Mesothelial cell of epicardium (in vitro differentiated cells): ENCODE data around the gene SKIDA1. TPM values are rescaled to one million over a fixed set of nuclear protein-coding genes. Genes with fewer than 3 reads are reported as not detected.

Experiments
- DNase-seq, 2 experiments: peaks; one replicate each; pipeline ENCODE4 v3.0.0; 2021; ENCODE audit warnings: low spot score in 2 of 2; ENCODE audit not compliant: unreplicated experiment in 2 of 2
- H3K27ac Mint-ChIP-seq: 2 replicates; pipeline ENCODE4 v1.8.0; 2021; ENCODE audit warnings: mixed read lengths
- H3K27me3 Mint-ChIP-seq: 2 replicates; pipeline ENCODE4 v1.8.0; 2021; ENCODE audit warnings: low read depth, mixed read lengths
- H3K36me3 Mint-ChIP-seq: 2 replicates; pipeline ENCODE4 v1.8.0; 2021; ENCODE audit warnings: mixed read lengths
- H3K4me1 Mint-ChIP-seq: 2 replicates; pipeline ENCODE4 v1.8.0; 2021; ENCODE audit warnings: mixed read lengths
- H3K4me3 Mint-ChIP-seq: 2 replicates; pipeline ENCODE4 v1.8.0; 2021; ENCODE audit warnings: mild to moderate bottlenecking, moderate library complexity, mixed read lengths
- H3K9me3 Mint-ChIP-seq: 2 replicates; pipeline ENCODE4 v1.8.0; 2021; ENCODE audit warnings: mixed read lengths
- total RNA-seq: library from RNA; stranded (reverse); gene quantifications from 3 replicates; pipeline ENCODE4 v1.2.1, GENCODE V29; 2021
- TF ChIP-seq, protein P1 (sequence below): fragments of 200-600 bp; sonication (generic); IDR thresholded peaks from one replicate; pipeline ENCODE4 v1.5.0; 2021; ENCODE audit warnings: antibody characterized with exemption; ENCODE audit not compliant: unreplicated experiment

Gene SKIDA1
- total RNA-seq, 1 donor from 2014 or later: 9.7 TPM

DNA sequence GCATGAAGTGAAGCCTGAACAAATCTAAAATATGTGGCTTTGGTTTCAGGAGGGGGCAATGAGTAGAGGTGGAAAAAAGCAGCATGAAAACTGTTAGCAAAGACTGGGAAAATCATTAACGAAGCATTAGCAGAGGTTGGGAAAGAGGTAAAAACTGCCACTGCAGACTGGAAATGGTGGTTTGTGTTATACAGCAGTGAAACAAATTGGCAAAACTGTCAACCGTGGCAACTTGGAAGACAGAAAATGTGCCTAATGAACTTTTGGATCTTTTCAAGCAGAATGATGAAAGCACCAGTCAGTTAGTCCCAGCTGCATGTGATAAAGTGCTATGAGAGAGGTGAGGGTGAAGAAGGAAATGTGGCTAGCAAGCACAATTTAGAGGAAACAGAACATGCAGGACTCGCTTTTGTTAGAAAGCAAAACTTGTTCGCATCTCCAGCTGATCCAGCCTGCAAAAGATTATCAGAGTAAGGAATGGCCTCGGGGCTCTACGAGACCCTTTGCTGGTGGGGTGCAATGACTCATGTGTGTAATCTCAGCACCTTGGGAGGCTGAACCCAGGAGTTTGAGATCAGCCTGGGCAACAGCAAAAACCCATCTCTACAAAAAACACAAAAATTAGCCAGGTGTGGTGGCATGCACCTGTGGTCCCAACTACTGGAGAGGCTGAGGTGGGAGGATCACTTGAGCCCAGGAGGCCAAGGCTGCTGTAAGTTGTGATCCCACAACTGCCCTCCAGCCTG, 45.7 kb downstream of the SKIDA1 start:
- Mint-ChIP-seq H3K9me3 (no peaks in the 10 kb centered on the region), H3K4me3 (no peak overlapping the region), H3K4me1 (peaks cover 5% of the 10 kb centered on the region), H3K36me3 (no peaks in the 10 kb centered on the region), H3K27me3 (no peaks in the 10 kb centered on the region), H3K27ac (no peak overlapping the region)
- TF ChIP-seq, protein P1, sequence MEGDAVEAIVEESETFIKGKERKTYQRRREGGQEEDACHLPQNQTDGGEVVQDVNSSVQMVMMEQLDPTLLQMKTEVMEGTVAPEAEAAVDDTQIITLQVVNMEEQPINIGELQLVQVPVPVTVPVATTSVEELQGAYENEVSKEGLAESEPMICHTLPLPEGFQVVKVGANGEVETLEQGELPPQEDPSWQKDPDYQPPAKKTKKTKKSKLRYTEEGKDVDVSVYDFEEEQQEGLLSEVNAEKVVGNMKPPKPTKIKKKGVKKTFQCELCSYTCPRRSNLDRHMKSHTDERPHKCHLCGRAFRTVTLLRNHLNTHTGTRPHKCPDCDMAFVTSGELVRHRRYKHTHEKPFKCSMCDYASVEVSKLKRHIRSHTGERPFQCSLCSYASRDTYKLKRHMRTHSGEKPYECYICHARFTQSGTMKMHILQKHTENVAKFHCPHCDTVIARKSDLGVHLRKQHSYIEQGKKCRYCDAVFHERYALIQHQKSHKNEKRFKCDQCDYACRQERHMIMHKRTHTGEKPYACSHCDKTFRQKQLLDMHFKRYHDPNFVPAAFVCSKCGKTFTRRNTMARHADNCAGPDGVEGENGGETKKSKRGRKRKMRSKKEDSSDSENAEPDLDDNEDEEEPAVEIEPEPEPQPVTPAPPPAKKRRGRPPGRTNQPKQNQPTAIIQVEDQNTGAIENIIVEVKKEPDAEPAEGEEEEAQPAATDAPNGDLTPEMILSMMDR: no peak
- no peak for DNase-seq

DNA sequence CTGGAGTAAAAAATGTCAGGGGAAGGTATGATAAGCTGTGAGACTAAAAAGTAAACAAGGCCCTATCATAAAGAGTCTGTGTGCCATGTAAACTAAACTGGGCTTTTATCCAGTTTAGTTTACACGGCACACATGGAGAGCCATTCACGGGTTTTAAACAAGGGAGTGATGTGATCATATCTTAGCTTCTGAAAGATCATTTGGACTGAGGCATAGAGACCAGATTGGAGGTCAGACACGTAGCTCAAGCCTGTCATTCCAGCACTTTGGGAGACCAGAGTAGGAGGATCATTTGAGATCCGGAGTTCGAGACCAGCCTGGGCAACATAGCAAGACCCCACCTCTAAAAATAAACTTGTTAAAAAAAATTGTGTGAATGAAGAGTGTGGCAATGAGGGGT, 50.1 kb downstream of the SKIDA1 start:
- no peaks in the 10 kb centered on the region for H3K27me3 Mint-ChIP-seq
- no peak for DNase-seq
- TF ChIP-seq, protein P1: no peak
- peaks cover 5% of the 10 kb centered on the region for H3K4me1 Mint-ChIP-seq
- no peak overlapping the region for H3K27ac Mint-ChIP-seq
- no peak overlapping the region for H3K4me3 Mint-ChIP-seq
- no peaks in the 10 kb centered on the region for H3K9me3 Mint-ChIP-seq
- H3K36me3 Mint-ChIP-seq: no peaks in the 10 kb centered on the region

DNA sequence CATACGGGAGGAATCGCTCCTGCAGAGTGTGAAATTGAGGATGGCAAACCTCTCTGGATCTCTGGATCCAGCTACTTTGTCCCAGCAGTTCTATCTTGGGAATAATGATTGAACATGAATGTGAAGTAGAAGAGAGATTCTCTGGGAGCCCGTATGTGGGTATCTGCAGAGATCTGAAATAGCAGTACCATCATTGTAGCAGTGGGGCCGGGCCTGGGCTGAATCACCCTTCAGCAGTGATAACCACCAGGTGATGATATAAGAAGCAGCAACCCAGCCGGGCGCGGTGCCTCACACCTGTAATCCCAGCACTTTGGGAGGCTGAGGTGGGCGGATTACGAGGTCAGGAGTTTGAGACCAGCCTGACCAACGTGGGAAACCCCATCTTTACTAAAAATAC, 51.9 kb downstream of the SKIDA1 start:
- H3K9me3 Mint-ChIP-seq: no peaks in the 10 kb centered on the region
- H3K36me3 Mint-ChIP-seq: no peaks in the 10 kb centered on the region
- no peaks in the 10 kb centered on the region for H3K4me1 Mint-ChIP-seq
- no peaks in the 10 kb centered on the region for H3K27me3 Mint-ChIP-seq
- TF ChIP-seq, protein P1: no peak
- DNase-seq: no peak
- no peak overlapping the region for H3K4me3 Mint-ChIP-seq
- no peak overlapping the region for H3K27ac Mint-ChIP-seq

DNA sequence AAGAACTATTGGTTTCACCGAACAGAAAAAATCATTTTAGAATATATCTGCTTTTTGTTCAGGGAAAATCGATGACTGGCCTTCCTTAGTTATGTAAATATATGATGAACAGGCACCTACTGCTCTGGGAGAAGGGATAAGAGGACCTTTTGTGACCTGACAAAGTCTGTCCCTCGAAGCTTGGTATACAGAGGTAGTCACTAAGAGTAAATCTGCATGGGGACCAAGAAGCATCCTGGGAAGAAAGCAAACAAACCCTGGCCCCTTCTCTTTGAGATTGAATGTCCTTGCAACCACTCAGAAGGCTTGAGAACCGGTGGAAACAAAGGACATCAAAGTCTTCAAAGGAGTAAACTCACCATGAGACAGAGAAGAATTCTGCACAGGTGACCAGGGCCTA, 52.3 kb downstream of the SKIDA1 start:
- Mint-ChIP-seq H3K27me3 (no peaks in the 10 kb centered on the region), H3K27ac (no peak overlapping the region), H3K36me3 (no peaks in the 10 kb centered on the region), H3K9me3 (no peaks in the 10 kb centered on the region), H3K4me3 (no peak overlapping the region), H3K4me1 (no peaks in the 10 kb centered on the region)
- TF ChIP-seq, protein P1: no peak
- DNase-seq: no peak

DNA sequence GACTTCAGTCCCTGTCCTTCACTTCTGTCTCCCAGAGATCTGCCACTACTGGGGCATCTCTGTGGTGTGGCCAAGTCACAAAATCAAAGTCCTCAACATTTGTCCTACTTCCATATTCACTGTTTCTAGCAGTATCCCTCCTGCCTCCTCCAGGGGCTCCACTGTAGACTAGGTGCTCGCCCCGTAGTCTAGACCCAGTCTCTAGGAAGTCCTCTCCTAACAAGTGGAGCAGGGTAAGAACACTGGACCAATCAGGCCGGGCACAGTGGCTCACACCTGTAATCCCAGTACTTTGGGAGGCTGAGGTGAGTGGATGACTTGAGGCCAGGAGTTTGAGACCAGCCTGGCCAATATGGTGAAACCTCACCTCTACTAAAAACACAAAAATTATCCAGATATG, 57.4 kb downstream of the SKIDA1 start:
- TF ChIP-seq, protein P1: no peak
- Mint-ChIP-seq H3K27ac (no peak overlapping the region), H3K9me3 (no peaks in the 10 kb centered on the region), H3K36me3 (no peaks in the 10 kb centered on the region), H3K4me1 (no peaks in the 10 kb centered on the region), H3K27me3 (no peaks in the 10 kb centered on the region), H3K4me3 (no peak overlapping the region)
- no peak for DNase-seq

DNA sequence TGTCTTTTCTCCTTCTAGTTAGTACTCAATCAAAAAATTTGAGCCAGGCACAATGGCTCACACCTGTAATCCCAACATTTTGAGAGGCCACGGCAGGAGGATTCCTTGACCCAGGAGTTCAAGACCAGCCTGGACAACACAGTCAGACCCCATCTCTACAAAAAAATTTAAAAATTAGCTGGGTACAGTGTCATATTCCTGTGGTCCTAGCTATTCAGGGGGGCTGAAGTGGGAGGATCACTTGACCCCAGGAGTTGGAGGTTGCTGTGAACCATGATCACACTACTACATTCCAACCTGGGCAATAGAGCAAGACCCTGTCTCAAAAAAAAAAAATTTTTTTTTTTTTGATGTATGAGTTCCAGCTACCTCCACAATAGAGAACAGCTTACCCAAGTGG, 57.8 kb downstream of the SKIDA1 start:
- no peak overlapping the region for H3K27ac Mint-ChIP-seq
- H3K36me3 Mint-ChIP-seq: no peaks in the 10 kb centered on the region
- H3K9me3 Mint-ChIP-seq: no peaks in the 10 kb centered on the region
- H3K27me3 Mint-ChIP-seq: no peaks in the 10 kb centered on the region
- no peak overlapping the region for H3K4me3 Mint-ChIP-seq
- H3K4me1 Mint-ChIP-seq: no peaks in the 10 kb centered on the region
- no peak for DNase-seq
- TF ChIP-seq, protein P1: no peak
